Epithelial cell of prostate (primary cell): ENCODE data around the gene ATP2B1.

ENCODE experiments used
- DNase-seq: peaks from one replicate; pipeline ENCODE4 v3.0.0-alpha.2; 2011; ENCODE audit warnings: low read depth, low spot score
- H3K27ac ChIP-seq: fragments of 450-650 bp; 2 replicates; pipeline ENCODE4 v1.5.1; 2017; ENCODE audit warnings: mild to moderate bottlenecking

ATP2B1 gene

DNA sequence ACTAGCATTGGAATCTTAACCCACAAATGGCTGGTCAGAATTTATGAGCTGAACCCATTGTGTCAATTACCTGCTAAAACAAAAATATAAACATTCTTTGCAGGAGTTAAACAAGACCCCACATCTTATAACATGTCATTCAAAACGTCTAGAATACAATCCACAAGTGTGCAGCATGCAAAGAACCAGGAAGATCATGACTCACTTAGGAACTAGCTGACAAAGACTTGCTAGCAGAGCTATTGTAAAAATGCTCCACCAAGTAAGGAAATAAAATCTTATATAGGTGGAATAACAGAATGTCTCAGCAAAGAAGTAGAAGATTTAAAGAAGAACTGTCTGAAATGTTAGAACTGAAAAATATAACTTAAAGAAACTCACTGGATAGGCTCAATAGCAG, 156.3 kb downstream of the ATP2B1 start:
- DNase-seq = no peak
- no peak overlapping the region for H3K27ac ChIP-seq

DNA sequence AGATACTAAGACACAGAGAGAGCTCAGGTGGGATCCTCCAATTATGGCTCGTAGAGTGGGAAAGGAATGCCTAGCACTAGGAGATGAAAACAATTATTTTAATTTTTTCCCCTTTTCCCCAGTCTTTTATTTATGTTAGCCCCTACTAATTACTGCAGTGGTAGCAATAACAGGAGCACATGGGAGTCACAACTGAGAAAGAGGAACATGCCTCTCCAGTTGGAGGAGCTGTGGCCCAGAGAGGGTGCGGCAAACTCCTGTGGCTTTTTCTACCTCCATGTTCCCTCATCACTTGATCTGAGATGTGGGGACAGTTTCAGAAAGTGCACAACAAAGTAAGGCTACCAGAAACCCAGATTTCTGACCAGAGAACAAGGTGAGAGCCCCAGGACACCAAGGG, 156.9 kb downstream of the ATP2B1 start:
- no peak for DNase-seq

GRCh38 chr12:89547101-89547500, 161.5 kb downstream of the ATP2B1 start:
- no peak overlapping the region for H3K27ac ChIP-seq
- DNase-seq = no peak

More for the DNA sequence above, 156.9 kb downstream of the ATP2B1 start:
- H3K27ac ChIP-seq = no peak overlapping the region

DNA sequence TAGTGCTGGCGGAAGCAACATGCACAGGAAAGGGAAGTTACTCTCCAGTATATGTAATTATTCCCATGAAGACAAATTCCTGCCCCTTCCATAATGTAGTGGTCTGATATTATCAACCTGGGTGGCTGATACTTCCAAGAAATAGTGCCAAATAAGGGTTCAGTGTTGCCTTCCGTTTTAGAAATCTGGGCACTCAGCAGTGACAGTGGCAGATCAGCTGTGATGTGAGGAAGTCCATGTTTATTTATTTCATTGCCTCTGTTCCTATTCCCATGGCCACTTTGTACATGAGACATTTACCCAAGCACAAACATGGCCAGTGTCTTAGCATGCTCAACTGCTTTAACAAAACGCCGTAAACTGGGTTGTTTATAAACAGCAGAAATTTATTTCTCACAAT, 162.5 kb downstream of the ATP2B1 start:
- DNase-seq = no peak
- H3K27ac ChIP-seq = no peak overlapping the region

GRCh38 chr12:89544681-89545184, 163.9 kb downstream of the ATP2B1 start:
- no peak overlapping the region for H3K27ac ChIP-seq
- no peak for DNase-seq

DNA sequence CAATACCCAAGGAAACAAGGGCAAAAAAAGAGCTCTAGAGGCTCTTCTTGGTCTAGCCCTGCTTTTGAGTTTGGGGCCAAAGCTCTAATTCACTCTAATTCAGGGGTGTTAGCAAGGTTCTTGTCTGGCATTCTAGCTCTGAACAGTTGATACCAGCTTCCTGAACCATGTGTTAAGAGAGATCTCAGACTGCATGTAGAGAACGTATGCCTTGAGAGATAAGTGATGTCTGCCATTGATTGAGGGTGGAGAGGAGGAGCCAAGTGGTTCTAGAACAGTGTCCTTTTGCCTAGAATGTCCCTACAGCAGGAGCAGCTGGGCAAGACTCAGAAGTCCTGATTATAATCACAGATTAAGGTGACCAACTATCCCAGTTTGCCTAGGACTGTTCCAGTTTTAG, 164.6 kb downstream of the ATP2B1 start:
- no peak for DNase-seq
- no peak overlapping the region for H3K27ac ChIP-seq

DNA sequence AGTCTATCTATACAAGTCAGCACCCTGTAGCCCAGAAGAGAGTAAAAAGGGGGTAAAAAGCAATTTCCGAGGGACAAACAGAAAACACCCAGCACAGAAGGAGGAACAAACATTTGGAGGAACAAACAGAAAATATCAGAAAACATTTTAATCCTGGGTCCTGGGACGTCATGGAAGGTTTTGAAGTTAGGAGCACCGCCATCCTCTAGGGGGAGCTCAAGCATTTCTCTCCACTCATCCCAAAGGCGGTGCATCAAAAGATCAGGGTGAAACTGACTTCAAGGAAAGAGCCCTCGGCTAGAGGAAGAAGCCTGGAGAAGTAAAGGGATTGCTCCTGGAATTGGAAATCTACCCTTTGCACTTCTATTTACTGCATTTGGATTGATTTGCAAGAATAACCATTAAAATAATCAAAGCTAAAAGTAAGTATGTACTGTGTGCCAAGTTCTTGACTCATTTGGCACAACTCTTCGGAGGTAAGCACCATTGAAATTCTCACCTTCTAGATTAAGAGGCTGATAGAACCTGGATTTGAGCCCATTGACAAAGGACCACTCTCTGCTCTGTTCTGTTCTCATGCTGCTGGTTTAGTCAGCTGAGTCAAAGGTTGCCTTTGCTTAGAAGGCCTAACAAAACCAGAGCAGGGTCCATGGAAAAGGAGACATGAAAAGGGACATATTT, 165.6 kb downstream of the ATP2B1 start:
- no peak for DNase-seq
- H3K27ac ChIP-seq = no peak overlapping the region

GRCh38 chr12:89542236-89542635, 166.4 kb downstream of the ATP2B1 start:
- DNase-seq = no peak
- no peak overlapping the region for H3K27ac ChIP-seq

DNA sequence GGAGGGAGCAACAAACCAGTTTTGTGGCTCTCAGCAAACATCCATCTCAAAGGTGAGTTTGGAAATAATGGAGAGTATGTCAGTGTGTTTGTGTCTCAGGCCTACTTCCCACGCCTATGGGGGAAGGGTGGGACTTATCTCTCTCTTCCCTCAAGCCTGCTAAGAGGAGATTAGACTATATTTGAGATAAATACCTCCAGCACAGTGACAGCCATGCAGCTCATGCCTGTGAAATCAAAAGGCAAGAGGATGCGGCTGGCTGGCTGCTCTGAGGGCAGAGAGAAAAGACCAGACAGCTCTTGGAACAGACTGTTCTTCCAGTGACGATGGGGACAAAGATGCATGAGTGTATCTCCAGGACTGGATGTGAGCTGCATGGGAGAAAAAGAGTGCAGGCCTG, 168.1 kb downstream of the ATP2B1 start:
- DNase-seq = no peak
- H3K27ac ChIP-seq = no peak overlapping the region

DNA sequence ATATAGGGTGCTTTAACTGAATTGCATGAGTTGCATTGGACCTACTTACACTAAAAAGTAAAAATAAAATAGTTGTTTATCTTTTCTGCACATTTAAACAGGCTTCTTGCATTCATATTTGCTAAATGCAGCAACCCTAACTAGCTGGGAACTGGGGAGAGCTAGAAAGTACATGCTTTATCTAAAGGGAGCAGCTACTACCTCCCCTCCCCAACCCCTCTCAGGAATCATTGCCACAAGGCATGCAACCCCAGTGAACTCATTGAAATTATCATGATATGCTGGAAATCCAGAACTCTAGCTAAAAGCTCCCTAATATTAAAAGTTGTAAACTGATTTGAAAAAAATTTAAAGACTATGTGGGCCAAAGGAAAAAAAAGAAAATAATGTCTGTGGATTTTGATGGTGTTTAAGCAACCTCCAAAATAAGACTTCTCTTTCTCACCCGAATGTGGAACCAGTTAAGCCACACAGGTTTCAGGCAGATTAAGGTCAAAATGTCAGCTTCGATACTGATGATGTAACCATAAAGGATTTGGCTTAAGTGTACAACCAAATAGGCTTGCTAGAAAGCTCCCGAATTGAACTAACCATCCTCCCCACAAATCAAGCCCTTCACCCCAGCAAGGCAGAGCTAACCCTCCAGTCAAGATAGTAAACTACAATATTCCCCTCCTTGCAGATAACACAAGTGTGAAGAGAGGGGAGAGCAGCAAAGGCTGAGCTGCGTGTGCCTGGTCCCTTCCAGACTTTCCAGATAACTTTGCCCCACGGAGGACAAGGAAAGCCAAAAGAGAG, 169.0 kb downstream of the ATP2B1 start:
- no peak for DNase-seq
- H3K27ac ChIP-seq = no peak overlapping the region

DNA sequence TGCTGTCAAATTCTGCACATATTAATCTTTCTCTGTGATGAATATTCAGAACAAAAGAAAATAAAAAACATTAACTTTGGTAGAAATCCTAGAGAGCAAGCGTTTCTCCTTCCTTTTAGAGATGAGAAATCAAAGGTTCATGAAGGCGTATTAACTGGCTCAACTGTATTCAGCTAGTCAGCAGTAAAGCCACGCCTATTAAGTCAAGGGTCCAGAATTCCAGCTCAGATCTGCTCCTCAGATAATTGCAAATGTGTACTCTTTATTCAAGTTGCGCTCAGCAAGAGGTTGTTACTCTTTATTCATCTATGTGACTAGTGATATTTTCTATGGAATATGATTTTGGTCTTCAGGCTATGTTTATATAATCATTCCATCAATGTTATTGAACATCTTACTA, 169.7 kb downstream of the ATP2B1 start:
- H3K27ac ChIP-seq = no peak overlapping the region
- DNase-seq = no peak
